ENCODE measurements around the gene PCDH17. TPM values are rescaled to one million over a fixed set of nuclear protein-coding genes. Genes with fewer than 3 reads are reported as not detected.

PCDH17 gene
- total and polyA plus RNA-seq, 10 of the 15 experiments (the other 5 are each of a cell fraction or from before 2014, with no cell fraction given) = under 0.01 to 0.58 (median 0.07) TPM; not detected in 6

GRCh38 chr13:57682128-57682716 is 50.7 kb downstream of the PCDH17 start (continued):
- no peak for TF ChIP-seq CBFB (IDR thresholded peaks at IDR 0.05; ENCODE audit: low read depth)
- TF ChIP-seq NR2F1 (conservative IDR thresholded peaks at IDR 0.05) = no peak

- intact Hi-C loops (cut with micrococcal nuclease; ENCODE audit: unreplicated experiment) = no loop called here
- POLR2A ChIA-PET = no interaction called here
- RAD21 ChIA-PET (ENCODE audit: unreplicated experiment) = interaction anchor here (1.6 kb wide), 1 partner anchor 74 kb away, joined by 5 read pairs; no protein-coding TSS in a partner anchor
- no peak for TF ChIP-seq SMAD1 (IDR thresholded peaks at IDR 0.05; ENCODE audit: low read depth, partially characterized antibody)
- TF ChIP-seq ZBTB33 (IDR thresholded peaks at IDR 0.05) = no peak
- no peak for TF ChIP-seq NR2F1 (conservative IDR thresholded peaks at IDR 0.05)
- TF ChIP-seq PAX8 (IDR thresholded peaks at IDR 0.05) = no peak
- no peak for TF ChIP-seq NR2C2 (IDR thresholded peaks at IDR 0.05; ENCODE audit: borderline replicate concordance, control insufficient read depth, insufficient read length, low read depth)
- TF ChIP-seq IKZF2 (IDR thresholded peaks at IDR 0.05) = no peak
- no peak for TF ChIP-seq RFX5 (IDR thresholded peaks at IDR 0.05; ENCODE audit: low read depth, low read length)
- no peak for TF ChIP-seq NFIC (IDR thresholded peaks at IDR 0.05; ENCODE audit: low read depth, low read length)
- no peak for TF ChIP-seq REST (IDR thresholded peaks at IDR 0.05; ENCODE audit: low read depth, low read length)
- no peak for TF ChIP-seq ZNF207 (IDR thresholded peaks at IDR 0.05; ENCODE audit: borderline replicate concordance)
- TF ChIP-seq RBBP5 (conservative IDR thresholded peaks at IDR 0.05) = no peak
- no peak for TF ChIP-seq BACH1 (IDR thresholded peaks at IDR 0.05; ENCODE audit: borderline replicate concordance)
- TF ChIP-seq NBN (IDR thresholded peaks at IDR 0.05) = no peak
- TF ChIP-seq GABPA (IDR thresholded peaks at IDR 0.05; ENCODE audit: low read depth) = no peak
- TF ChIP-seq SKIL (IDR thresholded peaks at IDR 0.05; ENCODE audit: low read depth, poor library complexity, severe bottlenecking) = no peak
- TF ChIP-seq SP1 (IDR thresholded peaks at IDR 0.05; ENCODE audit: low read depth, low read length) = no peak
Measured at GRCh38 chr13:57698851-57699250, 67.3 kb downstream of the PCDH17 start.

More at GRCh38 chr13:57698851-57699250, 67.3 kb downstream of the PCDH17 start:
- Histone ChIP-seq H3K4me2 (ENCODE audit: control insufficient read depth, insufficient read depth) (no peak overlapping the region), H3K4me1 (ENCODE audit: control insufficient read depth, insufficient read depth, low read length) (no peaks in the 10 kb centered on the region), H3K79me2 (ENCODE audit: control insufficient read depth, insufficient read depth, low read length) (no peaks in the 10 kb centered on the region), H3K4me3 (no peak overlapping the region), H4K20me1 (ENCODE audit: control insufficient read depth, insufficient read depth) (no peaks in the 10 kb centered on the region), H3K36me3 (ENCODE audit: control insufficient read depth in 2 of 2, insufficient read depth in 2 of 2, low read length in 1 of 2) (no peaks in the 10 kb centered on the region), H3K27me3 (replicated peaks in 1 of 2; ENCODE audit: control insufficient read depth in 2 of 2, insufficient read depth in 2 of 2, low read length in 1 of 2) (no peaks in the 10 kb centered on the region), H2AFZ (ENCODE audit: control insufficient read depth, low read depth, low read length) (no peak overlapping the region), H3K27ac (ENCODE audit: control insufficient read depth, insufficient read depth) (no peak overlapping the region), H3K9me3 (replicated peaks; ENCODE audit: control insufficient read depth, insufficient read depth, low read length) (no peaks in the 10 kb centered on the region), H3K9ac (ENCODE audit: control insufficient read depth, insufficient read depth, low read length) (no peak overlapping the region)
- ATAC-seq (no peak), FAIRE-seq (no peak), DNase-seq (ENCODE audit: low read depth, low spot score) (no peak)
- WGBS (ENCODE audit: insufficient coverage, insufficient replicate concordance, low lambda C conversion rate, missing lambda C conversion rate) = 6% methylated on average over 4 of the region's 4 CpGs
- in situ Hi-C loops (cut with MboI) = no loop called here
- CTCF ChIA-PET = no interaction called here
- SMC1A ChIA-PET (ENCODE audit: uncharacterized antibody, unreplicated experiment) = interaction anchor here (0.6 to 1.8 kb wide), 5 partner anchors 11 to 67 kb away, joined by 3 to 4 read pairs (median 3); partner anchors contain the start of gene PCDH17
- no TSS peak for BruUV-seq (replicated peaks)

Measured in GM12878 (cell line).